NCI-H2107 (cell line): ENCODE measurements around the gene ARID1B.

Source experiments
- DNase-seq: peaks from one replicate; lab custom pipeline; 2025; lab: John Stamatoyannopoulos, UW

ARID1B gene

DNA sequence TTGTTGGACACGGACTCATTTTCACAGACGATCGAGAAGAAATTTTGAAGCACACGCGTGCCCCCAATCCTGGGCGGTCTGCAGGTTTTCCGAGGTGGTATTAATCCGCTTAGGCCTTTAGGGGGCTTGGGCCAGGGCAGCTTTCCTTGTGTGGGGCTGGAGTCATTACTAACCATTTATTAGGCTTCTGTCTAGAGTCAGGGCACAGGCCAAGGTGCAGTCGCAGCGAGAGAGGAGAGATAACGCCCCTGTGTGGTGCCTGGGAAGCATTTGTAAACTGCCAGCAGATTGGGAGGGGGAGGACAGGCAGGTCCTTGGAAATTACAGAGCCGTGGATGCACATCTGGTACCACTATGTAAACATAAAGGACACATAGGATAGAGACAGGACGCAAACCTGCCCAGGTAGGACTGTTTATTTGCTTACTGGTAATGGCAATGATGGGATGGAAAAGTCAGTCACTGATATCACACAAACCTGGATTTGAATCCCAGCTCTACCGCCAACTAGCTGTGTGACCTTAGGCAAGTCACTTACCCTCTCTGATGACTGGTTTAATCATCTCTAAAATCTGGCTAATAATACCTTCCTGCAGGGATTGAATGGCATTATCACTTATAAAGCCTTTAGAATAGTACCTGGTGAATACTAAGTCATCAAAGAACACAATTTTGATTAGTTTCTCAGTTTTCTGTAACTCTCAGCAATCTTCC, 469.8 kb downstream of the ARID1B start:
- DNase-seq, result no peak

DNA sequence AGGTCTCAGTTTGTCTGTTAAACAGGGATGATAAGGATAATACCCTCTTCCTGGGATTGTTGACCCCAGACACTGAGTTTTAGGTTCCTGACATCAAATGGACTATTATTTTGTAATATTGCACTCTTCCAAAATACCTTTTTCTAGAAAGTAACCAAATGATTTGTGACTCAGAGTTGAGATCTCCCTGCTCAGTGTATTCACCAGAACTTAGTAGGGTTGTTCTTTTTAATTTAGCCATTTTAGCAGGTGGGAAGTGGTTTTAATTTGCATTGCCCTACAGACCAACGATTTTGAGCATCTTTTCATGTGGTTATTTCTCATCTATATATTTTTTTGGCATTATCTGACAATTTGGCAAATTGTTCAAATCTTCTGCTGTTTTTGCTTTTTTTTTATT, 471.1 kb downstream of the ARID1B start:
- DNase-seq, result no peak

DNA sequence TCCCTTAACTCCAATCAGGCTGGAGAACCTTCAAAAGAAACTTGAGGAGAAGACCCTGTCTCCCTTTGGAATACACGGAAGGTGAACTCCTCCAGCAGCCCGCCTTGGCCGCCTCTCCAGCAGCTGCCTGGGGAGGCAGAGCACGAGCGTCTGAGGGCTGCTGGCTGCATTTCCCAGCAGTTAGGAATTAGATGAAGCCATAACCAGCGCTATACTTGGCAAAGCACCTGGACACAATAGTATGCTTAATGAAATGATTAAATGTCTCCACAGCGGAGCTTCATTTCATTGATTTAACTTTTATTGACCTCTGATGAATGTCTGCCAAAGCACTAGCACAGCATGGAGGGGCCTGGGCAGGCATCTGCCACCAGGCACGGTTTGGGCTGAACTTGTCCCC, 472.6 kb downstream of the ARID1B start:
- DNase-seq, result no peak

DNA sequence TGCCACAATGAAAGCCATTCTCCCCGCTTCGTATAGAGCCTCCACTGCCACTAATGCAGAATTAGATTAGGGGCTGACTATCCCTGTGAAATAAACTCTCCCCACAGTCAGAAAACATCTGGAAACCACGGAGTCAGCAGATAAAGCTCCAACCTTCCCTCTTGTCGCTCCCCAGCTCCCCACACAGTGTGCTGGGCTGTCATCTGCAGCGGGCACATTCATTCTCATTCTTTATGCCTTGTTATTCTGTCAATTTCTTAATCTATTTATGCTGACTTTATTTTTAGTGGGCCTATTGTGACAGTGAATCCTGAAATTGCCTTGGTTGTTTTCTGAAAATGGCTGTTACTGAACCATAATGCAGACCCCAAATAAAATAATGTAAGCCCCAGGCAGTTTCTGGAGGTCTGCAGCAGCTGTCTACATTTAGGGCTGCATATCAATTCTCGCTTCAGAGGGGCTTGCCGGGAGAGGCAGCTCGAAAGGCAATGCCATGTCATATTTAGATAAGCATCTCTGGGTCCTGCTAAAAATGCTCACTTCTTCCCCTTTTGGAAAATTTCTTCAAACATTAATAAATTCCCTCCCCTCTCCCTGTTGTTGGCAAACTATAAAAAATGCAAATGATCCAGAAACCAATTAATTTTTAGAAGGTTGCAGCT, 474.5 kb downstream of the ARID1B start:
- no peak for DNase-seq

DNA sequence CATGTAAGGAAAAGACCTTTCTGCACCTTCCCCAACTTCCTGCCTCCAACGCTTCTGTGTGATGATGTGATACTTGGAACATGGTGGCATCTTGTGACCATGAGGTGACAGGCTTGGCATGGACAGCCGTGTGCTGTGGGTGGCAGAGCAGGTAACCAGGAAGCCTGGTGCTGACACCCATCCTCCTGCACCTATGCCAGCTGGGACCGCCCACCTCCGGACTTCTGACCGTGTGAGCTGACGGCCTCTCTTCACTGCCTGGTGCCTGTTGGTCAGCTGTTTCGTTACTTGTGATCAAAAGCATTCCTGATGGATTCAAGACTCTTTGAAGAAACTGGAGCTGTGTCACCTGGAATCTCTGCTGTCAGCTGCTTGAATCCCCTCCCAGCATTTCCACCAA, 475.8 kb downstream of the ARID1B start:
- no peak for DNase-seq

DNA sequence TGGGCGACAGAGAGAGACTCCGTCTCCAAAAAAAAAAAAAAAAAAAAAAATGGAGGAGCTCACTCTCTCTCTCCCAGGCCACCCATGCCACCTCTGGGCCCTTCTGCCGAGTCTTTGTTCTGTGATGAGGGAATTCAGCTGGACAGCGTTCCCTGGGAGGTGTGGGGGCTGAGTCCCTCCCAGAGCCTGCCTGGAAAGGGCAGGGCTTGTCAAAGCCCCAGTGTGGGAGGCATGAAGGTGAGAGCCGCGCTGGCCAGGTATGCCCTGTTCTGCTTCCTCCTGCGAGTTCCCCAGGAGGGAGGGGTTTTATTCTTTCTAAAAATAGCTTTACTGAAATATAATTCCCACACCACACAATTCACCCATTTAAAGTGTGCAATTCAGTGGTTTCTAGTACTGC, 476.5 kb downstream of the ARID1B start:
- DNase-seq, result peak; percentile 42

DNA sequence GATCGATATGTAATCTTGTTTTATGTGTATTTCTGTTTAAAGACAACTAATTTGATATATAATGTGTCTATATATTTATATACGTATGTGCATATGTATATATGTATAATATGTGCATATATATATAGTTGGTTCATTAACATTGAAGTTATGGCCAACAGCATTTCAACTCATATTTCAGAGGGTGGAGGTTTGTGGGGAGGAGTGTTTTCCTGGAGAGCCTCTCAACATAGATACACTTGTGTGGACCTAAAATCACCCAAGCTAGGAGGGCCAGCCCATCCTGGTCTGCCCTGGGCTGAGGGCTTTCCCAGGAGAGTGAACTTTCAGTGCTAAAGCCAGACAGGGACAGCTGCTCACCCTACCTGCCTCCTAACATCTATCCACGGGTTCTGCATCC, 477.4 kb downstream of the ARID1B start:
- no peak for DNase-seq

DNA sequence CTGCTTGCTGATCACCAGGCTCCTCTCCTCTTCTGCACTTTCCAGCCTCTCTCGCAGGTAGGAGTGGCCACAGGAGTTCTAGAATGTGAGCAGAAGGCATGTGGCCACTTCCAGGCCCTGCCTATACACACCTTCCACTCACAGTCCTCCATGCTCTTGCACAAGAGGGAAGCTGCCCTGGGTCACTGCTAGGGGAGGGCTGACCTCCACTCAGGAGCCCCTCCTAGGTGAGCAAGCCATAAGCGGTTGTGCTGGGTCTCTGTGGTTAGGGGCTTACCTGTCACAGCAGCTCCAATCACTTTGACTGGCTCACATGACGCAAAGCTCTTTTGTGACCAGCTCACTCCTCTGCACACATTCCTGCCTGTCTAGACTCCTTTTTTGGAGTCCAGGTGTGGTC, 477.9 kb downstream of the ARID1B start:
- DNase-seq, result no peak

DNA sequence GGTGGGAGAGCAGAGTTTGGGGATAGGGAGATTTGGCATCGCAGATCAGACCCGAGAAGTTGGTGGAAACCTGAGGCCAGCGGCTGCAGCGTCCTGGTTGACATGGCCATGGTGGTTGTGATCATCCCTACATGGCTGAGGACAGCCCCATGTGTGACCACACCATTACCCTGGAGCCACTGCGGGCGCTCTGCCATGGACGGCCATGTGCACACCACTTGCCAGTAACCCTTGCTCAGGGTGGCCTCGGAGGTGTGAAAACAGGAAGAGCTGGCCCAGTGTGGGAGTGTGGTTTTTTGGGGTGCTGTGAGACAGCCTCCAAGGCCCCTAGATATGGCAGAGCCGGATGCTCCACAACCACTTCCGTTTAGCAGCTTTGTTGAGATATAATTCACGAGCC, 481.7 kb downstream of the ARID1B start:
- no peak for DNase-seq

DNA sequence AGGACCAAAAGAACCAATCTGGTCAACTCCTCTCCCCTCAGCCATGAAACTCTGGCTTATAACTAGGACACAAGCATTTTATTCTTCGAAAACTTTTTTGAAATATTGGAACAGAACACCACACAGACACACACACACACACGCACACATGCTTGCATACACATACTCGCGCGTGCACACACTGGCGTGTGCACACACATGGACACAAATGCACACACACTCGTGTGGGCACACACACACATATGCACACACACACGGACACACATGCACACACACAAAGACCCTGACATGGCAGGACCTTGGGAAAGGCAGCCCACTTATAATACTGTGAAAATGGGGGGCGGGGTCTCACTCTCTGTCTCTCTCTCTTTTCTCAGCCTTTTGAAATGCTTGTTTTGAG, 482.3 kb downstream of the ARID1B start:
- DNase-seq, result no peak
